ENCODE data around the gene B4GALT1.

The B4GALT1 gene

GRCh38 chr9:33167084-33167971, at the start of gene B4GALT1:
Gene B4GALT1, minus strand, starts transcription at chr9:33167336. Its CDS starts 167 bp downstream, at chr9:33167169.
- DNase-seq, result peak; percentile 97

GRCh38 chr9:33211695-33212393, 44.7 kb upstream of the B4GALT1 start:
- DNase-seq, result no peak

- DNase-seq, result no peak
These were observed 43.0 kb upstream of the B4GALT1 start for GRCh38 chr9:33210006-33210715.

- no peak for DNase-seq
These were observed 42.3 kb upstream of the B4GALT1 start for GRCh38 chr9:33209394-33209793.

GRCh38 chr9:33202552-33203201, 35.5 kb upstream of the B4GALT1 start:
- peak; percentile 27 for DNase-seq

- no peak for DNase-seq
These were observed 34.9 kb upstream of the B4GALT1 start for GRCh38 chr9:33202018-33202417.

GRCh38 chr9:33198165-33198564, 31.0 kb upstream of the B4GALT1 start:
- DNase-seq, result no peak

- no peak for DNase-seq
These were observed 30.4 kb upstream of the B4GALT1 start for GRCh38 chr9:33197279-33198152.

- no peak for DNase-seq
These were observed 29.6 kb upstream of the B4GALT1 start for GRCh38 chr9:33196736-33197135.

- DNase-seq, result no peak
These were observed 26.7 kb upstream of the B4GALT1 start for GRCh38 chr9:33193818-33194217.

- DNase-seq, result no peak
These were observed 25.5 kb upstream of the B4GALT1 start for GRCh38 chr9:33192493-33193255.

GRCh38 chr9:33190021-33190705, 23.0 kb upstream of the B4GALT1 start:
- DNase-seq, result no peak

GRCh38 chr9:33189331-33189791, 22.2 kb upstream of the B4GALT1 start:
- DNase-seq, result no peak

- no peak for DNase-seq
These were observed 21.6 kb upstream of the B4GALT1 start for GRCh38 chr9:33188711-33189110.

- DNase-seq, result no peak
These were observed 20.5 kb upstream of the B4GALT1 start for GRCh38 chr9:33187519-33188218.

- no peak for DNase-seq
These were observed 19.5 kb upstream of the B4GALT1 start for GRCh38 chr9:33186457-33187168.

GRCh38 chr9:33185858-33186257, 18.7 kb upstream of the B4GALT1 start:
- DNase-seq, result no peak

GRCh38 chr9:33185406-33185805, 18.3 kb upstream of the B4GALT1 start:
- DNase-seq, result no peak

GRCh38 chr9:33184963-33185362, 17.8 kb upstream of the B4GALT1 start:
- DNase-seq, result no peak
